HG03558 (cell line): ENCODE measurements around the gene FBXO36.
A peak's percentile ranks its signal among the peaks of the same experiment; 100 is the strongest.
"Not testable (repeated sequence)": the region's sequence is repeated elsewhere in the genome, so short reads cannot be mapped to it uniquely, and the experiment has no call there.

Experiments used
- ATAC-seq: cut with Tn5 transposase; IDR thresholded peaks from one replicate; pipeline ENCODE4 v1.9.1; 2021; ENCODE audit warnings: moderate number of reproducible peaks; ENCODE audit not compliant: unreplicated experiment; ENCODE audit errors: extremely low read depth

Gene FBXO36

GRCh38 chr2:229910147-229910831 is 12.0 kb upstream of the FBXO36 start:
- ATAC-seq = no peak

- ATAC-seq = no peak
These were observed 11.4 kb upstream of the FBXO36 start for GRCh38 chr2:229910832-229911412.

GRCh38 chr2:229914171-229914570 is 8.1 kb upstream of the FBXO36 start:
- no peak for ATAC-seq

GRCh38 chr2:229917793-229918192 is 4.5 kb upstream of the FBXO36 start:
- ATAC-seq = no peak

- no peak for ATAC-seq
These were observed 2.2 kb upstream of the FBXO36 start for GRCh38 chr2:229920011-229920641.

GRCh38 chr2:229921101-229921891 is 1.0 kb upstream of the FBXO36 start:
- ATAC-seq = peak; percentile 3

GRCh38 chr2:229921892-229922448 is 333 bp upstream of the FBXO36 start, which contains the start of gene TRIP12:
TSS of gene TRIP12 (minus strand) at chr2:229922009. CDS start at chr2:229880079, 41,930 bp downstream.
- ATAC-seq = peak; percentile 61

- ATAC-seq = not testable (repeated sequence)
These were observed 2.2 kb downstream of the FBXO36 start for GRCh38 chr2:229924541-229924940.

- no peak for ATAC-seq
These were observed 2.9 kb downstream of the FBXO36 start for GRCh38 chr2:229925201-229925600.

GRCh38 chr2:229927817-229928321 is 5.6 kb downstream of the FBXO36 start:
- no peak for ATAC-seq

- no peak for ATAC-seq
These were observed 8.4 kb downstream of the FBXO36 start for GRCh38 chr2:229930656-229931055.

GRCh38 chr2:229931241-229931640 is 8.9 kb downstream of the FBXO36 start:
- no peak for ATAC-seq

GRCh38 chr2:229937537-229937936 is 15.2 kb downstream of the FBXO36 start:
- ATAC-seq = no peak

- no peak for ATAC-seq
These were observed 20.4 kb downstream of the FBXO36 start for GRCh38 chr2:229942671-229943070.

GRCh38 chr2:229943171-229943570 is 20.9 kb downstream of the FBXO36 start:
- no peak for ATAC-seq

- no peak for ATAC-seq
These were observed 21.6 kb downstream of the FBXO36 start for GRCh38 chr2:229943770-229944449.

GRCh38 chr2:229945975-229946374 is 23.7 kb downstream of the FBXO36 start:
- no peak for ATAC-seq

- ATAC-seq = peak; percentile 62
These were observed 25.2 kb downstream of the FBXO36 start for GRCh38 chr2:229947544-229947943.

GRCh38 chr2:229952256-229952835 is 30.0 kb downstream of the FBXO36 start:
- ATAC-seq = no peak
